Muscle layer of colon (tissue), 2 donors: Measurements from ENCODE around the gene DENND2C.

Experiments
- H3K27ac ChIP-seq: one replicate; pipeline ENCODE4 v1.7.0; 2013; ENCODE audit warnings: low read depth, mild to moderate bottlenecking, low read length, moderate library complexity
- H3K27me3 ChIP-seq, 2 donors: one replicate each; pipeline ENCODE4 v1.7.0; 2013; ENCODE audit warnings: low read length in 2 of 2, mild to moderate bottlenecking in 2 of 2; ENCODE audit not compliant: insufficient read depth in 2 of 2, control insufficient read depth in 1 of 2
- H3K36me3 ChIP-seq: one replicate; pipeline ENCODE4 v1.7.0; 2013; ENCODE audit warnings: mild to moderate bottlenecking, low read length; ENCODE audit not compliant: insufficient read depth
- H3K4me1 ChIP-seq: one replicate; pipeline ENCODE4 v1.7.0; 2013; ENCODE audit warnings: mild to moderate bottlenecking, low read length; ENCODE audit not compliant: insufficient read depth
- H3K4me3 ChIP-seq, 2 donors: one replicate each; pipeline ENCODE4 v1.7.0; 2013; ENCODE audit warnings: low read length in 2 of 2, low read depth in 1 of 2, mild to moderate bottlenecking in 1 of 2, moderate library complexity in 1 of 2
- H3K9ac ChIP-seq: one replicate; pipeline ENCODE4 v1.7.0; 2013; ENCODE audit warnings: low read length
- H3K9me3 ChIP-seq: one replicate; pipeline ENCODE4 v1.7.0; 2013; ENCODE audit warnings: mild to moderate bottlenecking, low read length
- donor health status: abdominal sarcoma.
- donor health status: Adenocarcinoma of cecum.

Gene DENND2C

DNA sequence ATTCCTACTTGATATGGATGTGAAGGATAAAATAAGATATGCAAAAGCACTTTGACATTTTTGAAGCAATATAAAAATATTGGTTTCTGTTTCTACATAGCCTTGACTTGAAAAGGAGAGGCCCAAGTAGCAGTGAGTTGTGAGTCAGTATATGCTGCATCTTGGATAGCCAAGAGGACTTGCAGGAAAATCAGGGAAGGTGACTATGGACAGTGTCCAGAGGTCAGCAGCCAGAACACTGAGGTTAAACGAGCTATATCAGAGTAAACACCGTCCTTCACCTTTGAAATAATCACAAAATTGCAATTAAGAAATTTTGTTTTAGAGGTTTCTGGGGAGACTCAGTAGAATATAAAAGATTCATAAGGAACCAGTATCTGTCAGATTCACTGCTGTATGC is 32.1 kb upstream of the DENND2C start:
- H3K27ac ChIP-seq: no peak overlapping the region
- no peak overlapping the region for H3K4me3 ChIP-seq
- H3K4me1 ChIP-seq: no peaks in the 10 kb centered on the region
- H3K27me3 ChIP-seq: no peaks in the 10 kb centered on the region
- peaks cover 8% of the 10 kb centered on the region for H3K36me3 ChIP-seq
- H3K9me3 ChIP-seq: no peaks in the 10 kb centered on the region
- H3K9ac ChIP-seq: no peak overlapping the region

DNA sequence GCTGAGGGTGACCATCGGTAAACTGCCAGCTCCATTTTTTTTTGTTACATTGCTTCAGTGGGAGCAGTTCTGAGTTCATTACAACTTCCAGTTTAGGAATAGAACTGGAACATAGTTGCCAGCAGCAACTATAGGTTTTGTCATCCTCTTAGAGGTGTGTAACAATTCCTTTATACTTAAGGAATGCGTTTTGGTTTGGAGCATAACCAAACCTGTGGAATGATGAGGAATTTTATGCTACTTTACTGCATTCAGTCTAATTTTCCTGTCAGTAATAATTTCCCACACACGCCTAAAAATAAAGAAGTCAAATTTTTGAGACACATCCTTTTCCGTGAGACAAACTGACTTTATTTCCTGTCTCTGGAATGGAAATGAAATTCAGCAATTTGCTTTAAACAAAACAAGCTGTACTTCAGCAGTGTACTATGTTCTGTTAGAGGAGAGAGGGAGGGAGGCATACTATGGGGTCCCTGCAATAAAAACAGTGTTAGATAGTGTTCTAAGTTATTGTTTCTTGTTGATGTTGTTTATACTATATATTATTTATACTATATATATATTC is 30.3 kb upstream of the DENND2C start:
- Histone ChIP-seq H3K4me3 (no peak overlapping the region), H3K9ac (no peak overlapping the region), H3K27me3 (no peaks in the 10 kb centered on the region), H3K9me3 (no peaks in the 10 kb centered on the region), H3K27ac (no peak overlapping the region), H3K4me1 (no peaks in the 10 kb centered on the region), H3K36me3 (no peaks in the 10 kb centered on the region)

DNA sequence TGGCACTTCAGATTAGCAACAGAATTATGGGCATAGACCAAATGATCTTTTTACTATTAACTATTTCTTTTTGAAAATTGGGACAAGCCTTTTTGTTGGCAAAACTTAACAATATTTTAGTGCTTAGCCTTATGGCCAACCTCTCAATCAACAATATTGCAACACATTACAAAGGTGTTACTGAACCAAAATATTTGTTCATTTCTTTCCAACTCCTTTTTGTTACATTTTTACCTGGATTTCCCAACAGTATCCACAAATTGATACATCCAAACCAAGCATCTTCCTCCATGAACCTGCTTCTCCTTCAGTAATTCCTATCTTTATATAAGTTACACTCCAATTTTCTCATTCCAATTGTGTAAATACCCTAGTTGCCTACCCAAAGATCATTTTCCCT is 27.0 kb upstream of the DENND2C start:
- Histone ChIP-seq H3K27me3 (no peaks in the 10 kb centered on the region), H3K36me3 (no peaks in the 10 kb centered on the region), H3K4me3 (no peak overlapping the region), H3K4me1 (no peaks in the 10 kb centered on the region), H3K27ac (no peak overlapping the region), H3K9ac (no peak overlapping the region), H3K9me3 (no peaks in the 10 kb centered on the region)

DNA sequence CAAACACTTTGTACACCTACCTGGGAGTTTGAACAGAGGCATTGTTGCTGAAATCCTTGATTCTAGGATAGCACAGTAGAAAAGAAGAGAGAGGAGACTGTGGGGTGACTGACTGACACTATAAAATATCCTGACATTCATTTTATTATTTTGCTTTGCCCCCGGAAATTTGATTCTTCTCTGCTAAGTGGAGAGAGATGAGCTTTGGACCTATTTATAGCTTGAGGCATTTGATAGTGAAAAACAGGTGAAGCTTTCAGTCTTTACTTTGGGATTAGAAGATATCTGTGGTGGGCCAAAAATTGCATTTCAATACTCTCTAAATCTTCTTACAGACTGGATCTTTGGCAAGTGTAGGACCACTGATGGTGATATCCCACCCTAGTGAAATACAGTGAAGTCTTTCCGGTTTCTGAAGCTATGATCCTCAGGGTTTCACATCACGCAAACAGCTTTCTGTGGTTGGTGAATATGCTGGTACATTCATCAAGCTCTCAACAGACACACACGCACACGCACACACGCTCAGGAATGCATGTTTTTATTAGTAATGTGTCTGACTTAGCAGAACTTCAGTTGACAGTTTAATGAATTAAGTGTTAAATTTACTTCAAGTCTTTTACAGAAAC is 25.7 kb upstream of the DENND2C start, which contains the start of gene AMPD1:
AMPD1 (minus strand) TSS at position 117 of the 629 bp plus-strand sequence; CDS start at position 42, 75 bp downstream.
- no peaks in the 10 kb centered on the region for H3K4me1 ChIP-seq
- no peaks in the 10 kb centered on the region for H3K9me3 ChIP-seq
- H3K9ac ChIP-seq: no peak within 1 kb of the TSS
- H3K27me3 ChIP-seq: no peaks in the 10 kb centered on the region
- H3K4me3 ChIP-seq: no peak within 1 kb of the TSS
- no peak within 1 kb of the TSS for H3K27ac ChIP-seq
- H3K36me3 ChIP-seq: no peaks in the 10 kb centered on the region

DNA sequence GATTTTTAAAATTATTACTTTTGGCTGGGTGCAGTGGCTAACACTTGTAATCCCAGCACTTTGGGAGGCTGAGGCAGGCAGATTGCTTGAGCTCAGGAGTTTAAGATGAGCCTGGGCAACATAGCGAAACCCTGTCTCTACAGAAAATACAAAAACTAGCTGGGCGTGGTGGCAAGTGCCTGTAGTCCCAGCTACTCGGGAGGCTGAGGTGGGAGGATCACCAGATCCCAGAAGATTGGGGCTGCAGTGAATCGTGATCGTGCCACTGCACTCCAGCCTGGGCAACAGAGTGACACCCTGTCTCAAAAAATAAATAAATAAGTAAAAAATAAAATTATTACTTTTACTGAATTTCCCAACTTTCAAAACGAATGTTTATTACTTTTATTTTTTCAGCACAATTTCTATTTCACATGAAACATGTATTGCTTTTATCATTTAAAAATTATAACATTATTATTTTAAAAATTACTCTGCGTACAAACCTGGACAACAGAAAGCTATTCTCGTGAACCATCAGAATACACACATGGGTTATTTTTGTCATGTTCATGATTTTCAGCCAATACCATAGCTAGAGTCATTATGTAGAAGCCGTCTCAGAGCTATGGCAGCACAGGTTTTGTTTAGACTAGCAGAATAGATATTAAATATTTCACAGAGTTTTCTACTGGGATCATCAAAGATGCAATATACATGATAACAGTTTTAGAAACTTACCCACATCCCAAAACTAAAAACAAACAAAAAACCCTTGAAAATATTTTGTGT is 24.9 kb upstream of the DENND2C start:
- Histone ChIP-seq H3K4me3 (no peak overlapping the region), H3K27ac (no peak overlapping the region), H3K9ac (no peak overlapping the region), H3K9me3 (no peaks in the 10 kb centered on the region), H3K36me3 (no peaks in the 10 kb centered on the region), H3K27me3 (no peaks in the 10 kb centered on the region), H3K4me1 (no peaks in the 10 kb centered on the region)

DNA sequence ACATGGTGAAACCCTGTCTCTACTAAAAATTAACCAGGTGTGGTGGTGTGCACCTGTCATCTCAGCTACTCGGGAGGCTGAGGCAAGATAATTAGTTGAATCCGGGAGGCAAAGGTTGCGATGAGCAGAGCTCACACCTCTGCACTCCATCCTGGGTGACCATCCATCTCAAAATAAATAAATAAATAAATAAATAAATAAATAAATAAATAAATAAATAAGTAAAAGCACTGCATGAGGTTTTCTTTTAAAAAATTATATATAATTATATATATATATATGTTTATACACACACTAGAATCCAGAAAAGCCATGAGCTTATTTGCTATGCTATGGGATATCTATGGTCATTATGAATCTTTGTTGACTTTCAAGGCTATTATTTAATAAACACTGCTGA is 23.1 kb upstream of the DENND2C start:
- Histone ChIP-seq H3K27ac (no peak overlapping the region), H3K4me1 (no peaks in the 10 kb centered on the region), H3K9ac (no peak overlapping the region), H3K27me3 (peaks cover 0 to 8% of the 10 kb centered on the region in 2 donors), H3K4me3 (no peak overlapping the region), H3K36me3 (no peaks in the 10 kb centered on the region), H3K9me3 (no peaks in the 10 kb centered on the region)

DNA sequence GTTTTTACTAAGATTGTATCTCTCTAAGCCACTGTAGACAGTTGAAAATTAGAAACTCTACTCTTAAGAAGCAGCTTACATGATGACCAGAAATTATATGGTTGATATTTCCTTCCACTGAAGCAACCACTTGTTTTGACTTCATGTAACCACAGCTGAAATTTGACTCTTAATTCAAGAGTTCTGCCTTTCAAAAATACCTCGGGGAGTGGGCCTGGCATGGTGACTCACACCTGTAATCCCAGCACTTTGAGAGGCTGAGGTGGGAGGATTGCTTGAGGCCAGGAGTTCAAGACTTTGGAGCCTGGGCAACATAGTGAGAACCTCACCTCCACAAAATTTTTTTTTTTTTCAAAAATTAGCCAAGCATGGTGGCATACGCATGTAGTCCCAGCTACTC is 21.2 kb upstream of the DENND2C start:
- no peak overlapping the region for H3K27ac ChIP-seq
- H3K9ac ChIP-seq: no peak overlapping the region

DNA sequence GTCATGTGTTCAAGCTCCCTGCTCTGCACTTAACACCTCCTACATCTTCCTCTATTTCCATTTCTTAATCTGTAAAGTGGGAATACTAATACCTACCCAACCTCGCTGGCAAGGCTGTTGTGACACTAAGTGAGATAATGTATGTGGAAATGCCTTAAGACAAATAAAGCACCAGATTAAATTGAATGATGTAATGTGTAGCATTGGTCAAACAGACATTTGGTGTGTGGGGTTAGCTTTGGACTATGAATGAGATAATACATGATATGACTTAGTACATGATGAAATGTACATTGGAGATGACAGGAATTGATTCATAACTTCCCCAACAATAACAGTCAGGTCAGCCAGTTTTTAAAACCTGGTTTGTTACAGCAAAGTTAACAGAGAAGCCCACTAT is 20.3 kb upstream of the DENND2C start:
- Histone ChIP-seq H3K27me3 (peaks cover 0 to 8% of the 10 kb centered on the region in 2 donors), H3K4me1 (no peaks in the 10 kb centered on the region), H3K9ac (no peak overlapping the region), H3K27ac (no peak overlapping the region), H3K4me3 (no peak overlapping the region), H3K36me3 (no peaks in the 10 kb centered on the region), H3K9me3 (no peaks in the 10 kb centered on the region)

More for the DNA sequence above, 21.2 kb upstream of the DENND2C start:
- H3K27me3 ChIP-seq: peaks cover 0 to 8% of the 10 kb centered on the region in 2 donors
- H3K36me3 ChIP-seq: no peaks in the 10 kb centered on the region
- no peaks in the 10 kb centered on the region for H3K4me1 ChIP-seq
- no peaks in the 10 kb centered on the region for H3K9me3 ChIP-seq
- H3K4me3 ChIP-seq: no peak overlapping the region

DNA sequence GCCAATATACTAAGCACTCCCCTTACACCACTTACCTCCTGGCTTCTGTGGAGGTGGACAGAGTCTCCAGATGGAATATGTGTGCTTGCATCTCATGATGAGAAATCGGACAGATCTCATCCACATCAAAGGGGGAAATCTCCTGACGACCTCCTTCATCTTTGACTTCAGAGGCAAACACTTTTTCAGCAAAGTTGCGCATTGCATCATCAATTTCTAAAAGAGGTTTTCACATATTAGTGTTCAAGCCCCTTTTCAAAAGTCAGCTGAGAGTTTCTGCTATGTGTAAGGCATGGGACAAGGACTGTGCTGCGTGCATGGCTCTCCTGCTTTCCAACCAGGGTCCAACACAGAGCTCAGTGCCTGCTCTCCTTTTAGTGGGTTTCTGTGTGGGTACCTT is 18.7 kb upstream of the DENND2C start:
- H3K9me3 ChIP-seq: no peaks in the 10 kb centered on the region
- H3K4me1 ChIP-seq: no peaks in the 10 kb centered on the region
- no peak overlapping the region for H3K27ac ChIP-seq
- H3K36me3 ChIP-seq: no peaks in the 10 kb centered on the region
- no peak overlapping the region for H3K9ac ChIP-seq
- H3K27me3 ChIP-seq: peaks cover 0 to 8% of the 10 kb centered on the region in 2 donors
- no peak overlapping the region for H3K4me3 ChIP-seq

DNA sequence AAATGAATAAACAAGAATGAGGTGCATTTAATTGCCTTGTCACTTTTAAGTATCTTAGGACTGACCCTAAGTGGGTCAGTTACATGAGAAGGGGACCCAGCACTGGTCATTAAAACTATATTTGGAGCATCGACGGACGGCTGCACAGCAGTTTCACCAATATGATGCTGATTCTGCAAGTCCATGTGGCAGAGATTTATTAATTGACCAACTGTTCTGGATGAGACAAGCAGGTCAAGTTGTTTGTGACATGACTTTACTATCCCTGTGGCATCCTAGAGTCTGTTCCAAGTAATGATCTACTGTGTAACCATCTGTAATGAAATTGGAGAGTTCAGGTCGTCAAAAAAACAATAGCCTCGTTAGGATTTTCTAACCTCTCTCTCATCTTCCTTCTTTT is 16.0 kb upstream of the DENND2C start:
- Histone ChIP-seq H3K27me3 (peaks cover 0 to 8% of the 10 kb centered on the region in 2 donors), H3K9me3 (no peaks in the 10 kb centered on the region), H3K36me3 (no peaks in the 10 kb centered on the region), H3K4me1 (no peaks in the 10 kb centered on the region), H3K9ac (no peak overlapping the region), H3K4me3 (no peak overlapping the region), H3K27ac (no peak overlapping the region)

DNA sequence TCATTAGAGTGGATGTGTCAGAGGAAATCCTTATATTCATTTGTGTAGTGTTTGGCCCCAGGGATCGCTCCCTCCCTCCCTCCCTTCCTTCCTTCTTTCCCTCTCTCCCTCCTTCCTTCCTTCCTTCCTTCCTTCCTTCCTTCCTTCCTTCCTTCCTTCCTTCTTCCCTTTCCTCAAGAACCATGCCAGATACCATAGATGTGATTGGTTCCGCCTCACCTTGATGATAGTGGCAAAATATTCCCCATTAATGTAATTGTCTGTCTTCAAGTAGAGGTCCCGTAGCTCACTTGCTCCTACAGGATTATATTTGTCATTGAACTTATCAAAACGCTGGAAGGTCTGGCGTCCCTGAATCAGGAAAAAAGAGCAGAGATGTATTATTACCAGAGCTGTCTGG is 7.8 kb upstream of the DENND2C start:
- Histone ChIP-seq H3K9me3 (no peaks in the 10 kb centered on the region), H3K27me3 (no peaks in the 10 kb centered on the region), H3K9ac (no peak overlapping the region), H3K4me1 (no peaks in the 10 kb centered on the region), H3K36me3 (no peaks in the 10 kb centered on the region), H3K27ac (no peak overlapping the region), H3K4me3 (no peak overlapping the region)
